HG02759 (cell line): ENCODE measurements around the gene CAP2.
"Not testable (repeated sequence)": the region's sequence is repeated elsewhere in the genome, so short reads cannot be mapped to it uniquely, and the experiment has no call there.

Experiments used
- ATAC-seq: cut with Tn5 transposase; IDR thresholded peaks from one replicate; pipeline ENCODE4 v1.9.1; 2021; ENCODE audit warnings: mild to moderate bottlenecking, moderate library complexity; ENCODE audit not compliant: unreplicated experiment

Gene CAP2

GRCh38 chr6:17494919-17495318 lies 101.5 kb downstream of the CAP2 start:
- no peak for ATAC-seq

GRCh38 chr6:17497535-17498095 lies 104.2 kb downstream of the CAP2 start:
- no peak for ATAC-seq

- no peak for ATAC-seq
Measured at GRCh38 chr6:17501442-17501841, 108.0 kb downstream of the CAP2 start.

- ATAC-seq: no peak
Measured at GRCh38 chr6:17501982-17502704, 108.7 kb downstream of the CAP2 start.

GRCh38 chr6:17503051-17503450 lies 109.7 kb downstream of the CAP2 start:
- ATAC-seq: no peak

- no peak for ATAC-seq
Measured at GRCh38 chr6:17504005-17504404, 110.6 kb downstream of the CAP2 start.

- ATAC-seq: no peak
Measured at GRCh38 chr6:17505062-17505476, 111.7 kb downstream of the CAP2 start.

GRCh38 chr6:17505767-17506280 lies 112.4 kb downstream of the CAP2 start:
- ATAC-seq: no peak

GRCh38 chr6:17506531-17506930 lies 113.1 kb downstream of the CAP2 start:
- ATAC-seq: no peak

GRCh38 chr6:17506962-17507361 lies 113.6 kb downstream of the CAP2 start:
- no peak for ATAC-seq

GRCh38 chr6:17511084-17511483 lies 117.7 kb downstream of the CAP2 start:
- ATAC-seq: no peak

GRCh38 chr6:17511580-17511979 lies 118.2 kb downstream of the CAP2 start:
- no peak for ATAC-seq

- no peak for ATAC-seq
Measured at GRCh38 chr6:17519120-17519519, 125.7 kb downstream of the CAP2 start.

GRCh38 chr6:17525637-17526036 lies 132.2 kb downstream of the CAP2 start:
- ATAC-seq: no peak

- no peak for ATAC-seq
Measured at GRCh38 chr6:17527076-17527475, 133.7 kb downstream of the CAP2 start.

- no peak for ATAC-seq
Measured at GRCh38 chr6:17530321-17530835, 137.0 kb downstream of the CAP2 start.

GRCh38 chr6:17536586-17536985 lies 143.2 kb downstream of the CAP2 start:
- peak; percentile 54 for ATAC-seq

- ATAC-seq: no peak
Measured at GRCh38 chr6:17542243-17542642, 148.8 kb downstream of the CAP2 start.

GRCh38 chr6:17545681-17546080 lies 152.3 kb downstream of the CAP2 start:
- ATAC-seq: not testable (repeated sequence)

GRCh38 chr6:17551383-17551958 lies 158.1 kb downstream of the CAP2 start:
- ATAC-seq: no peak

GRCh38 chr6:17552861-17553260 lies 159.5 kb downstream of the CAP2 start:
- ATAC-seq: no peak

GRCh38 chr6:17556014-17556413 lies 162.6 kb downstream of the CAP2 start:
- no peak for ATAC-seq
